GM19043 (cell line): ENCODE results near the gene TMEM214.

Experiments used
- ATAC-seq: cut with Tn5 transposase; IDR thresholded peaks from one replicate; pipeline ENCODE4 v1.9.1; 2021; ENCODE audit warnings: low read depth; ENCODE audit not compliant: unreplicated experiment

Gene TMEM214

GRCh38 chr2:27038631-27039339, 6.0 kb downstream of the TMEM214 start:
- no peak for ATAC-seq

- ATAC-seq = no peak
Measured at GRCh38 chr2:27039426-27039825, 6.7 kb downstream of the TMEM214 start.

GRCh38 chr2:27039871-27040270, 7.1 kb downstream of the TMEM214 start:
- ATAC-seq = no peak

GRCh38 chr2:27040282-27040681, 7.5 kb downstream of the TMEM214 start:
- no peak for ATAC-seq

GRCh38 chr2:27041752-27042151, 9.0 kb downstream of the TMEM214 start:
- ATAC-seq = no peak

GRCh38 chr2:27042159-27042661, 9.4 kb downstream of the TMEM214 start:
- no peak for ATAC-seq

GRCh38 chr2:27042985-27043634, 10.3 kb downstream of the TMEM214 start:
- no peak for ATAC-seq

- peak; percentile 23 for ATAC-seq
Measured at GRCh38 chr2:27049422-27050280, 16.9 kb downstream of the TMEM214 start.

GRCh38 chr2:27050281-27050995, 17.7 kb downstream of the TMEM214 start:
- ATAC-seq = peak; percentile 42

- ATAC-seq = peak; percentile 70
Measured at GRCh38 chr2:27050996-27051901, 18.5 kb downstream of the TMEM214 start, which contains the start of gene AGBL5. TSS of gene AGBL5 (plus strand) at chr2:27051668. CDS start at chr2:27052959, 1,291 bp downstream.

- ATAC-seq = no peak
Measured at GRCh38 chr2:27051902-27052645, 19.3 kb downstream of the TMEM214 start.

GRCh38 chr2:27053321-27053720, 20.6 kb downstream of the TMEM214 start:
- ATAC-seq = no peak

GRCh38 chr2:27053776-27054175, 21.0 kb downstream of the TMEM214 start:
- no peak for ATAC-seq

- ATAC-seq = no peak
Measured at GRCh38 chr2:27054721-27055120, 22.0 kb downstream of the TMEM214 start.

- no peak for ATAC-seq
Measured at GRCh38 chr2:27057184-27057583, 24.4 kb downstream of the TMEM214 start.

- ATAC-seq = no peak
Measured at GRCh38 chr2:27058210-27058609, 25.4 kb downstream of the TMEM214 start.

GRCh38 chr2:27059141-27059820, 26.5 kb downstream of the TMEM214 start:
- ATAC-seq = no peak

GRCh38 chr2:27060323-27060722, 27.6 kb downstream of the TMEM214 start:
- no peak for ATAC-seq
